HG02759 (cell line): ENCODE data around the gene SLC30A9.

ENCODE experiments used
- ATAC-seq: cut with Tn5 transposase; IDR thresholded peaks from one replicate; pipeline ENCODE4 v1.9.1; 2021; ENCODE audit warnings: mild to moderate bottlenecking, moderate library complexity; ENCODE audit not compliant: unreplicated experiment

The SLC30A9 gene

DNA sequence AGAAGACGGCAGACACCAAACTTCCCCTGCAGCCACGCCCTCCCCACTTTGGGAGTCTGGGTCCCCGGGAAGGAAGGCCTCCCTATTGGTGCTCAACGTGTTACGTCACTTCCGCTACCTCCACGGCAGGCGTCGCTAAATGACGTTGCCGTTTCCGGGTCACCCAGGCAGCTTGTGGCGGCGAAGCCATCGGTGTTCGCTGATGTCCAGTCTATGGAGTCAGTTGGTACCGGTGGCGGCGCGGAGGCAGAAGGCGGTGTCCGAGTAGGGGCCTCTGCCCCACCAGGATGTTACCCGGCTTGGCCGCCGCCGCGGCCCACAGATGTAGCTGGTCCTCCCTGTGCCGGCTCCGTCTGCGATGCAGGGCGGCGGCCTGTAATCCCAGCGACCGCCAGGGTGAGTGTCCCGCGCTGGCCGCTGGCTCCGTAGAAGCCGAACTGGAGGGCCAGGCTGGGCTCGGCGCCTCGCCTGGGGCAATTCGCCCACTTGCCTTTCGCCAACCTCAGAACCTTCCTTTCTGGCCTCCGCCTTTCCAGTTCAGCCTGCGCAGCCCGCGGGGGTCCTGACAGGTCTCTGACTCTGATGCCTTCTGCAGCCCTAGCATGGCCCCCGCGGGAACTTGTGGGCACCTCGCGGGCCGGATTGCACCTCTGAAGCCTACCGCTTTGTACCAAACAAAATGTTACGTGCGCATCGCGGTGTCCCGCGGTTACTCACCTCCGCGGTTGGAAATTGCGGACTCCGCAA, at the start of gene SLC30A9:
Gene SLC30A9 (plus strand): TSS at position 166 of the 747 bp plus-strand sequence. CDS start 122 bp downstream, at position 288.
- ATAC-seq: peak; percentile 99

DNA sequence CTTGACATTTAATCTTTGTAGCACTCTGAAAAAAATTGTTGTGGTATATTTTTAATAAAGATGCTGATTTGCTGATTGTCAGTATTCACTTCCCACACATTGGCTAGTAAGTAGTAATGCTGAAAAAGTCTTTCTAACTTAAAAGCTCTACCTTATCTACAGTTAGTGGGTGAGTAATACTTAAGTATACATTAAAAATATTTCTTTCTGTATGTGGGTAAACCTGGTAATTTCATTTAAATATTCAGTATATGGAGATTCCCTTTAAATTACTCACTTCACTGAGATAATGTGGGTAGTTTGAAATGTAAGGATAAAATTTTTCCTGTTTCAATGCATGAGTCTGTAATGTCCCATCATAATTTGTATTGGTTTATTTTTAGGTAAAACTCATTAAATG, 49.5 kb upstream of the SLC30A9 start:
- no peak for ATAC-seq

DNA sequence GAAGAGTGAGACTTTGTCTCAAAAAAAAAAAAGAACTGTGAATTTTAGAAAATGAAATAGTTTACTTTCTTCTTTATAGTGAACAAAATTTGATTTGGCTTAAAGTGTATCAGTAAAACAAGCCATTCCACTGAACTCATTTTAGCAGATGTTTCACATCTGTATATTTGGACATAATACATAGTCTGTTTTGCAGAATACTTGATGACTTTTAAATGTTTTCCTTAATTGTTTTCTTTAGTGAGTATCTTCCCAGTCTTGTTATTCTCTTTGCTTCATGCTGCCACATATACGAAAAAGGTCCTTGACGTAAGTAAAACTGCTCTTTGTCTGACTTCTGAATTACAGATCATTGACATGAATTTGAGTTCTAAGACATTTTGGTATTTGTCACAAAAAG, 46.8 kb upstream of the SLC30A9 start:
- ATAC-seq: no peak

DNA sequence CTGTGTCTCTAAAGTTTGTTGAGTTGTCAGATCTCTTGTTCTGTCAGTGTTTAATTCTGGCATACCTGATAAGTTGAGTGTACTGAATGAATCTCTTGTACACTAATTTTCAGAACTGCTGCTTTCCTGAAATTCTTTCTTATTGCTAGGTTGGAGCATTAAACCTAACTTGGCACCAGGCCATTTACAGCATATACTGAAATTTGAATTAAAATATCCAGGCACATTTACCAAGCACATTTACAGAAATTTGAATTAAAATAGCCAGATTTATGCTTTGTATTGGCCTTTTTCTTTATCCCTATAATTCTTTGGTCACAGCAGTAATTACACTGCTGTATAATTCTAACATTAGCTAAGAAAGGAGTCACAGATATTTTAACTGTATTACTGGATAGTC, 46.2 kb upstream of the SLC30A9 start:
- no peak for ATAC-seq

DNA sequence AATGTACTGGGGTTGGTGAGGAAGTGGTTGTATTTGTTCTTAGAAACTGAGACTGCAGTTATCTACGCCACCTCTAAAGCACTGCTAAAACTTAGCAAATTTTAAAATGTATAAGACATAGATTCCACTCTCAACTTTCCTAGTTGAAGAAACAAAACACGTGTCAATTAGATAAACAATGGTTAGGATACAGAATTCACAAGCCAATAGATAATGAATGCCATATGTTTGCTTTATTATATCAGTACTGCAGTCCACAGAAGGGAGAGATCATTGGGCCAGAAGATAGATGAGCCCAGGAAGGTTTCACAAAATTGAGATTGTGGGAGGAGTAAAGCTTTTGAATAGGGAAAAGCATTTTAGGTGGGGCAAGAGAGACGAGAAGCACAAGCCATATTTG, 40.8 kb upstream of the SLC30A9 start:
- no peak for ATAC-seq

DNA sequence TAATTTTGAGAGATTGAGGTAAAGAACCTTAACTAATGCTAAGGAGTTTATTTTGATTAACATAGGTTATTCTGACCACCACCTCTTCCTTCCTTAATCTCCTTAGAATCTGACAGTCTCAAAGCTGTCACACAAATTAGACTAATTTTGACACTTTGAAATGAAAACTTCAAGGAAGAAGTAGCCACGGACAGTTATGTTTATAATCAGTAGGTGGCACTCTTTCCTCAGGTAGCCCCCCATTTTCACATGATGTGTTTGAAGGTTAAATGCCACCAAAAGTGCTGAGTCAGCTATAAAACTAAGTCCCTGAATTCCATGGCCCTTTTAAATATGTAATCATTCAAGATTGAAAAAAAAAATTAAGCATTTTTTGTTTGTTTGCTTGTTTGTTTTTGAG, 32.7 kb upstream of the SLC30A9 start:
- no peak for ATAC-seq

DNA sequence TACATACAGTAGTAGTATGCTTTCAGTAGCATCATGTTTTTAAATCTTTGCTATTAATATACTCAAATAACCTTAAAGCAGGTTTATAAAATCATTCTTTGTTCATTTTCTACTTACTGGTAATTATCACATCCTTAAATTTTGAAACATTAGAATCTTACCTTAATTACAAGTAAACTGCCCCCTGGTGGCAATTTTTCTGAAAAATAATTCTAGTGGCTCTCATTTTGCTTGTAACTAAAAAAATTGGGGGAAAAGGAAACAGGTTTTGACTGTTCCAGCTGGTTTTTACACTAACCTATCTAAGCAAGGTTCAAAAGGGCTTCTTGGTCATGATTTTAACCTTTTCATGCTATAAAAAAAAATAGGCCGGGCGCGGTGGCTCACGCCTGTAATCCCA, 27.2 kb upstream of the SLC30A9 start:
- ATAC-seq: no peak

DNA sequence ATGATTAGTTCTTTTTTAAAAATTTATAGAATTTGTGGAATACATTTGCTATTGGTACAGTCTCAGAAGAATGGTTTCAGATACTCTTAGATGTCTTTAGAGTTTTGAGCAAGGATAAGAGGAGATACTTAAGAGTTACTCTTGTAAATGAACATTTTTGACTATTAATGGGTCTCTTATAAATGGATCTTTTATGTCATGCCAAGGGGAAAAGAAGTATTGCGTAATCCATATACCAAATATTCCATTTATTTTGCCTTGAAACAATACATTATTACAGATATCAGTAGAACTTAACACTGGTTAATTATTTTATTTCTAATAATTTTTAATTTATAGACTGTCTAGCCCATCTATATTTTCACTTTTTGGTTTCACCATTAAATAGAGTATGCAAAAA, 25.9 kb upstream of the SLC30A9 start:
- ATAC-seq: no peak

DNA sequence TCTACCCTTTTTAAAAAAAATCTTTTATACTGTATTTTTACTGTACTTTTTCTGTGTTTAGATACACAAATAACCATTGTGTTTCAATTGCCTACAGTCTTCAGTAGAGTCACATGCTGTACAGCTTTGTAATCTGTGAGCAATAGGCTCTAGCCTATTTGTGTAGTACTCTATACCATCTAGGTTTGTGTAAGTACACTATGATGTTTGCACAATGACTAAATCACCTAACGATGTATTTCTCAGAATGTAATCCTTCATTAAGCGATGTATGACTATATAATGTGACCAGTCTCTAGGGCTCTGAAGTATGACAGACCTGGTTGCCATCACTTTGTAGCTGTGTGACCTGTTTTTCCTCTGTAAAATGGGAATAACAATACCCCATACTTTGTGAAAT, 22.9 kb upstream of the SLC30A9 start:
- no peak for ATAC-seq

DNA sequence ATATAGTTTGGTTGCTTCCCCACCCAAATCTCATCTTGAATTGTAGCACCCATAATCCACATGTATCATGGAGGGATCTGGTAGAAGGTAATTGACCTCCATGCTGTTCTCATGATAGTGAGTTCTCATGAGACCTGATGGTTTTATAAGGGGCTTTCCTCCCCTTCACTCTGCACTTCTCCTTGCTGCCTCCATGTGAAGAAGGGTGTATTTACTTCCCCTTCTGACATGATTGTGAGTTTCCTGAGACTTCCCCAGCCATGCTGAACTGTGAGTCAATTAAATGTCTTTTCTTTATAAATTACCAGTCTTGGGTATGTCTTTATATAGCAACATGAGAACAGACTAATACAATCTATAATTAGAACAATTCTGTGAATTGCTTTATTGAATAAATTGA, 20.7 kb upstream of the SLC30A9 start:
- no peak for ATAC-seq

DNA sequence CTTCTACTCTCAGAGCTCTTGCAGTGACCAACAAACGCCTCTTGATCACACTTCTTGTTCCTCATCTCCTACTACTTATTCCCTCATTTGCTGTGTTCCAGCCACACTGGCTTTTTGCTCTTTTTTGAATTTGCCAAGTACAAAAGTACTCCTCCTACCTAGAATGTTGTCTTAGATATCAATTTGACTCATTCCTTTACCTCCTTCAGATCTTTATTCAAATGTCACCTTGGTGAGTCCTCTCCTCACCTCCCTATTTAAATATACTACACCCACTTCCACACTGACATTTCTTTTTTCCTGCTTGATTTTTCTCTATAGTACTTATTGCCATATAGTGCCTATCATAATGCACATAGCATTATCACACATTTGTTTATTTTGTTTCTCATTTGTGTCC, 15.0 kb upstream of the SLC30A9 start:
- ATAC-seq: no peak

DNA sequence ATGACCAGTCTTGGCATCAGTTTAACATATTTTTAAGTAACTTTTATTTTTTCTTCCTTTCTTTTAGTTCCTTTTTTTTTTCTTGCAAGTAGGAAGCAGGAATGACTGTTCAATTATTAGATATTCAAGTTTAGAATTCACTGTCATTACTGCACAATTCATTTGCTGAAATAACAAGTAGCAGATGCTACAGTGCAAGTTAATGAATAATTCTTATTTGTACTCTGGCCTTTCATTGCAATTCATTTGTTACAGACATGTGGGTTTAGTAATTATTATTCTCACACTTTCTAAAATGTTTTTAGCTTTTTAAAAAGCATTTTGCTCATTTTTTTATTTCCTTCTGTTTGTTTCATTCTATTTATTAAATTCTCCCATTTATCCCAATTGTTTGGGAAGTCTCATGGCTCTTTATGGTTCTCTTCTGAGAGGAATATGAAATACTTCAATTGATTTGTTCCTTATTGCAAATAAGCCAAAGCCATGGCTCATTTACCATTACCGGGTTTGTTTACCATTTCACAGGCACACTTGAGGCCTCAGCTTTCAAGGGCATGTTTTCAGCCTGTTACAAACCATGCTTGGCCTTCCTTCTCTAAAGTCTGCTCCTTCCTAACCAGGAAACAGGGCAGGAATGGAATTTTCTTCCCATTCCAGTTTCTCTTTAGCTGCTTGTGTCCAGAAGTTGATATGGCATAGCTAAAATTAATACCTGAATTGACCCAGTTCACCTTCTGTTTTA, 13.4 kb upstream of the SLC30A9 start:
- ATAC-seq: no peak

DNA sequence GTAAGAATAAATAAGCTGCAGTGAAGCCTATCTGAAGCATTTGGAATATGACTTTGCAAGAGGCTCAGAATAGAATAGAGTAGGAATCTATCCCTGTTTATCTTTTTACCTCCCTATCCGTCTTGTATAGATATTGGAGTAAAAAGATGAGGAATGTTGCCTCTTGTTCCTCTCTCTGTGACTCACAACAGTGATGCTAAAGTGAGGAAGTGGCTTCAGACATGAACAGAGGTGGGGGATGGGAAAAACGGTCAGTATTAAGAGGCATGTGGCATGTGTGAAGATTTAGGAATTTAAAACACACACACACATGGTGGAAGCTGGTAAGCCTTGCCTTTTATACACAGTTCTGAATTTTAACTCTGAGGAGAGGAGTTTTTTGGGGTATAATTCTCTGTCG, 12.6 kb upstream of the SLC30A9 start:
- ATAC-seq: no peak

DNA sequence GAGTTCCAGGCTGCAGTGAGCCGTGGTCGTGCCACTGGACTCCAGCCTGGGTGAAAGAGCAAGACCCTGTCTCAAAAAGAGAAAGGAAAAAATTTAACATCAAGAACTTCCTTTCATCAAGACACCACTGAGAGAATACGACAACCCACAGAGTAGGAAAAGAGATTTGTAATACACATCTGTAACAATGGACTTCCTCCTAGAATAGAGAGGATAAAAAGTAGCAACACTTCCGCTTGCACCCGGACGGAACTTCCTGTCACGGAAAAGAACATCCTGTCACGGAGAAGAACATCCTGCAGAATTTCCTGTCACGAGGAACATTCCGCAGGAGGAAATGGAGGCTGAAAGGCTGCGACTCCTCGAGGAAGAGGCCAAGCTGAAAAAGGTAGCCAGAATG, 8.9 kb upstream of the SLC30A9 start, which contains the start of gene DCAF4L1:
Gene DCAF4L1 (plus strand): TSS at position 301 of the 400 bp plus-strand sequence. CDS start 37 bp downstream, at position 338.
- no peak for ATAC-seq

DNA sequence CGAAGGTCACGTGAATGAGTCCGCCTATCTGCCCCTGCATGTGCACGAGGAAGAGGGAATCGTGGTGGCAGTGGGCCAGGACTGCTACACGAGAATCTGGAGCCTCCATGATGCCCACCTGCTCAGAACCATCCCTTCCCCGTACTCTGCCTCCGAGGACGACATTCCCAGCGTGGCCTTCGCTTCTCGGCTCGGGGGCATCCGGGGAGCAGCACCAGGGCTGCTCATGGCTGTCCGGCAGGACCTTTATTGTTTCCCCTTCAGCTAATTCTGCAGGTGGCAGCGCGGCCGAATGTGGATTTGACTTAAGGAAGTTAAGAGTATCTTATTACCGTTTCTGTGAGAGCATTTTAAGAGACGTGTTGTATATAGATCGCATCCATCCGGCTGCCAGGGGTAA, 7.6 kb upstream of the SLC30A9 start:
- ATAC-seq: no peak

DNA sequence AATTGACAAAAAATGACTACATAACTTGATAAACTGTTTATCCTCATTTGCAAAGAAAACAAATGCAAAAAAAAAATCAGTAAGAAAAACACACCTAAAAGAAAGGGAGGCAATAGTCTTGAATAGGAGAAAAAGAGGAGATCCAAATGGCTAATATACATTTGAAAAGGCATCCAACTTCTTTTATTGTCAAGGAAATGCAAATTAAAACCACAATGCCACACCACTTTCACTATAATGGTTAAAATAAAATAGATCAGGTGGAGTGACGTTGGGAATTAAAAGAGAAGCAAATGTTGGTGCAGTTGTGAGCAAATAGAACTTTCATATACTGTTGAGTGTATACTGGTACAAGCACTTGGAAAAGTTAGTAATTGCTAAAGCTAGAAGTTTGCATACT, 5.2 kb upstream of the SLC30A9 start:
- ATAC-seq: no peak

DNA sequence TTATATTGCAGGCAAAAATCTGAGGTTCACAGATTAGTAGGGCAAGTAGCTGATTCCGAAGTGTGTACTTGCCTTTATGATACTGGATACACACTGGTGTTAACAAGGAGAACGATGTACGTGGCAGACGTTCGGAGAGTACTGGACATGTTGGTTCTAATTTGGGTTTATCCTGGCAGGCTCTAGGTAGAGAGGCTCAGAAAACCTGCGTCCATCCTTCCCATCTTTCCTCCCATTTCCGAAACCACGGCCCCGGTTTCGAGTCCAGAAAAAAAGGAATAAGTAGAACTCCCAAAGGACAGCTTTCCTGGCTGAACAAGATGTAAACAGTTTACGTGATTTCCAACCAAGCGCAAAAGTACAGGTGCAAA, 351 bp upstream of the SLC30A9 start:
- ATAC-seq: peak; percentile 19

DNA sequence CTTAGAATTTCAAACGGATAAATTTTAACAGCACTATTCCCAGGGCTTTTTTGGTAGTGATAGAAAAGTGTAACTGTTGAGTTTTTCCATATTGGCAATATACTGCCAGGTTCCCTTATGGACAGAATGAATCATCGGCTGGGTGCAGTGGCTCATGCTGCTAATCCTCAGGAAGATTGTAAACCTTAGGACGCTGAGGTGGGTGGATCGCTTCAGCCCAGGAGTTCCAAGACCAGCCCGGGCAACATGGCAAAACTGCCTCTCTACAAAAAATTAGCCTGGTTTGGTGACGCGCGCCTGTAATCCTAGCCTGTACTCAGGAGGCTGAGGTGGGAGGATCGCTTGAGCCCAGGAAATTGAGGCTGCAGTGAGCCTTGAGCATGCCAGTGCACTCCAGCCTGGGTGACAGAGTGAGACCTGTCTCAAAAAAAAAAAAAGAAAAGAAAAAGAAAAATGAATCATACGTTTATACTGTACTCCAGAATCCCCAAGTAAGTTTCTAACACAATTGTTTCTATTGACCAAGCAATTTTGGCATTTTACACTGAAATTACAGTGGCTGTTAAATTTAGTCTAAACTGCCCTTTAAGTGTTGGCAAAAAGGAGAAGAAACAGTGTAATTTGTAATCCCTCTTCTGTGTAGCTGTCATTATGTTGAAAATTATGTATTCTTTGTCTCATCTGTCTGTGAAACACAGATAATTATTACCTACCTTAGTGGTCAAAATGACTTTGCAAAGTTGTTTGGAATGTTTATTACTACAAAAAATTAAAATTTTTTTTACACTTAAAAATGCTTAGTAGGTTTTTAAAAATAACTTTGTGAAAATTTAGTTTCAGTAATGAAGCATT, 1.8 kb downstream of the SLC30A9 start:
- ATAC-seq: no peak

DNA sequence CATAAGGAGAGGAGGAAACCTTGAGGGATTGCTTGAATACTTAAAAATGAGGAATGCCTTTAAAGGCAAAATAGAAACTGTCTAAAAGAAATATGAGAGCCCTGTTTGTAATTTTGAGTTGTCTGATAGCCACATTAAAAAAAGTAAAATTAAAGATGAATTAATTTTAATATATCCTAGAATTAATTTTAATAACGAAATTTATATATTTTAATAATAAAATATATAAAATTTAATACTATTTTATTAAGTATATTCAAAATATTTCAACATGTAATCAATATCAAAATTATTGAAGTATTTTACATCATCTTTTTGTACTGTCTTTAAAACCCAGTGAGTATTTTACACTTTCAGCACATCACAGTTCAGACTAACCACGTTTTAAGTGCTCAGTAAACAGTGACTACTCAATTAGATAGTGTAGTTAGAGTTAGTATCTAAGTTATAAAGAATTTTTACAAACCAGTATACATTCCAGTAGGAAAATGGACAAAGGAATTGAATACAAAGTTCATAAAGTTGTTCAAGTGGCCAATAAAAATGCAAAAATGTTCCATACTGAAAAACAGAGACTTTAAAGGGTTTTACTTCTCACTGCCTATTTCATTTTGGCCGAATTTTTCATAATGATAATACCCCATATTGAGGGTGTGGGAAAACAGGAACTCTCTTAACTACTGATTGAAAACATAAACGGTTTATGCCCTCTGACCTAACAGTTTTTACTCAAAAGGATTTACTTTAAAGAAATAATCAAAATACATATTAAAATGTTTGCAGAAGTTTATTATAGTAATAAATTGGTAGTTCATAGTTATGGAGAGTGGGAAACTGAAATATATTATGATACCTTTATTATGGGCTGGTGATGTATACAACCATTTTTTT, 2.9 kb downstream of the SLC30A9 start:
- no peak for ATAC-seq

DNA sequence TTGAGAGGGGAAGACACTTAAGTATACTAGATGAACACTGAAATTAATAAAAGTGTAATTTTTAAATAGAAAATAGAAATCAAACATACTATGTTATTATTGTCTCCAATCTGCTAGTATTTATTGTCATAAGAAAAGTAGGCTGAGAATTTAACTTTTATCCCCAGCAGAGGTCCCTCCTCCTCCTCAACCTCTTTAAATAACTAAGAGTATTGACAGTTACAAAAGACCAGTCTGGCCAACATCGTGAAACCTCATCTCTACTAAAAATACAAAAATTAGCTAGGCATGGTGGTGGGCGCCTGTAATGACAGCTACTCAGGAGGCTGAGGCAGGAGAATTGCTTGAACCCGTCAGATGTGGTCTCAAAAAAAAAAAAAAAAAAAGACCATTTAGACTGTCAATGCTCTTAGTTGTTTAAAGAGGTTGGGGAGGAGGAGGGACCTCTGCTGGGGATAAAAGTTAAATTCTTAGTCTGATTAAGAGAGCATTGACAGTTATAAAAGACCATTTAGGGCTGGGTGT, 4.2 kb downstream of the SLC30A9 start:
- no peak for ATAC-seq
